PC-3 (cell line): Measurements from ENCODE around the gene ZCCHC14. TPM values are rescaled to one million over a fixed set of nuclear protein-coding genes. Genes with fewer than 3 reads are reported as not detected.
"Not testable (repeated sequence)": the region's sequence is repeated elsewhere in the genome, so short reads cannot be mapped to it uniquely, and the experiment has no call there.

Experiments used
- ATAC-seq: fragments of 200-7000 bp; cut with Tn5 transposase; 2 replicates; pipeline ENCODE4 v1.9.1; 2020; ENCODE audit warnings: mild to moderate bottlenecking, moderate library complexity
- BruUV-seq: library from RNA; stranded (reverse); fragments of 400-500 nt; replicated peaks from 2 replicates; lab custom pipeline; 2021; lab: Mats Ljungman, UMichigan
- CTCF ChIA-PET: fragments of 300-600 bp; sonication (Branson Sonifier 250); formaldehyde crosslinking; loops from one replicate; lab custom pipeline; 2022; ENCODE audit warnings: antibody characterized with exemption; lab: Charles Lee
- POLR2A ChIA-PET: fragments of 300-600 bp; sonication (Branson Sonifier 250); formaldehyde crosslinking; loops from one replicate; lab custom pipeline; 2022; ENCODE audit warnings: antibody characterized with exemption; ENCODE audit not compliant: unreplicated experiment; lab: Charles Lee
- DNase-seq: peaks from one replicate; pipeline ENCODE4 v3.0.0-alpha.2; 2015
- H2AFZ ChIP-seq: fragments of 300-600 bp; sonication (generic); 2 replicates; pipeline ENCODE4 v1.6.0; 2016; ENCODE audit warnings: antibody characterized with exemption, low read length
- H3F3A ChIP-seq: fragments of 300-600 bp; sonication (generic); one replicate; pipeline ENCODE4 v1.6.0; 2017; ENCODE audit warnings: antibody characterized with exemption, low read length, control low read depth, mild to moderate bottlenecking; ENCODE audit not compliant: unreplicated experiment
- H3K27ac ChIP-seq: fragments of 300-600 bp; sonication (generic); 2 replicates; pipeline ENCODE4 v1.5.1; 2016; ENCODE audit warnings: mild to moderate bottlenecking, low read length
- H3K27me3 ChIP-seq: fragments of 300-600 bp; sonication (generic); 2 replicates; pipeline ENCODE4 v1.6.1; 2016; ENCODE audit warnings: low read length, mixed read lengths
- H3K36me3 ChIP-seq: fragments of 300-600 bp; sonication (generic); 2 replicates; pipeline ENCODE4 v1.6.1; 2016; ENCODE audit warnings: low read depth, mixed run types, low read length, mixed read lengths
- H3K4me1 ChIP-seq: fragments of 300-600 bp; sonication (generic); 2 replicates; pipeline ENCODE4 v1.5.1; 2016; ENCODE audit warnings: low read length; ENCODE audit not compliant: insufficient read depth
- H3K4me2 ChIP-seq: fragments of 300-600 bp; sonication (generic); 2 replicates; pipeline ENCODE4 v1.6.0; 2016; ENCODE audit warnings: low read length
- H3K4me3 ChIP-seq: fragments of 300-600 bp; sonication (generic); 2 replicates; pipeline ENCODE4 v1.5.1; 2016; ENCODE audit warnings: mild to moderate bottlenecking, low read length, mixed read lengths
- H3K79me2 ChIP-seq: fragments of 300-600 bp; sonication (generic); 2 replicates; pipeline ENCODE4 v1.6.1; 2017; ENCODE audit warnings: low read length, mixed read lengths
- H3K9ac ChIP-seq: fragments of 300-600 bp; sonication (generic); 2 replicates; pipeline ENCODE4 v1.6.0; 2016; ENCODE audit warnings: mild to moderate bottlenecking, low read length
- H3K9me2 ChIP-seq: fragments of 300-600 bp; sonication (generic); replicated peaks from 2 replicates; pipeline ENCODE4 v1.6.1; 2016; ENCODE audit warnings: mixed run types, low read length, mixed read lengths
- H3K9me3 ChIP-seq: fragments of 300-600 bp; sonication (generic); 2 replicates; pipeline ENCODE4 v1.6.1; 2016; ENCODE audit warnings: low read length, mixed read lengths
- H4K20me1 ChIP-seq: fragments of 300-600 bp; sonication (generic); 2 replicates; pipeline ENCODE4 v1.6.1; 2016; ENCODE audit warnings: low read length, mixed read lengths
- EZH2 ChIP-seq: fragments of 300-600 bp; sonication (generic); IDR thresholded peaks from one replicate; pipeline ENCODE4 v1.6.1; 2017; ENCODE audit warnings: antibody characterized with exemption, mild to moderate bottlenecking, low read length; ENCODE audit not compliant: unreplicated experiment
- EZH2phosphoT487 ChIP-seq: fragments of 300-600 bp; sonication (generic); IDR thresholded peaks from 2 replicates; pipeline ENCODE4 v1.6.1; 2018; ENCODE audit warnings: mild to moderate bottlenecking, antibody characterized with exemption, low read length, borderline replicate concordance
- intact Hi-C: fragments of 100-400 bp; cut with micrococcal nuclease; formaldehyde crosslinking; loops from 2 replicates; pipeline ENCODE4 v1.9.0; 2023
- total RNA-seq: library from RNA; depleted of rRNA; stranded (reverse); fragments of >200 nt; gene quantifications from 2 replicates; pipeline ENCODE4 v1.2.3, GENCODE V29; 2014
- TF ChIP-seq, protein P1 (sequence below): fragments of 300-600 bp; sonication (generic); conservative IDR thresholded peaks from 2 replicates; pipeline ENCODE4 v1.5.1; 2017; ENCODE audit warnings: antibody characterized with exemption, low read depth, mild to moderate bottlenecking, low read length

ZCCHC14 gene
- total RNA-seq, 1 experiment from 2014 or later = 5.3 TPM

DNA sequence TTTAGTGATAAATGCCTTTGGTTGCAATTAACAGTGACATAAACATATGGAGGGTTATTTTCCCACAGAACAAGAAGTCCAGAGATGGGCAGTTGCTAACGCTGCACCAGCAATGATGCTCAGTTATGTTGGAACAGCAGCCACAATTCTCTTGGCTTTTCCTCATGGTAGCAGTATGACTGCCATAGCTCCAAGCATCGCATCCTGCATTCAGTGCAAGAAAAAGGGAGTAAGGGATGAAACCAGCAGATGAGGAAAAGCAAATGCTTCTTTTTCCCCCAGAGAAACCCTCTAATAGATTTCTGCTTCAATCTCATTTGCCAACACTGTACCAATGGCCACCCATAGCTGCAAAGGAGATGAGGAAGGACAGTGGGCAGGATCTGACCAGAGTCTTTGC, 13.0 kb upstream of the ZCCHC14 start:
- Histone ChIP-seq H3K36me3 (no peaks in the 10 kb centered on the region), H3K4me2 (no peak overlapping the region), H3K9me2 (no peaks in the 10 kb centered on the region), H3K79me2 (no peaks in the 10 kb centered on the region), H3K4me1 (no peaks in the 10 kb centered on the region), H3K4me3 (no peak overlapping the region), H2AFZ (no peak overlapping the region), H4K20me1 (no peaks in the 10 kb centered on the region), H3K27me3 (no peaks in the 10 kb centered on the region), H3K27ac (no peak overlapping the region), H3K9ac (no peak overlapping the region), H3F3A (no peaks in the 10 kb centered on the region), H3K9me3 (no peaks in the 10 kb centered on the region)
- BruUV-seq = no TSS peak
- CTCF ChIA-PET = no interaction called here
- intact Hi-C loops = no loop called here
- ATAC-seq (no peak), DNase-seq (no peak)
- POLR2A ChIA-PET = no interaction called here
- TF ChIP-seq, protein P1, sequence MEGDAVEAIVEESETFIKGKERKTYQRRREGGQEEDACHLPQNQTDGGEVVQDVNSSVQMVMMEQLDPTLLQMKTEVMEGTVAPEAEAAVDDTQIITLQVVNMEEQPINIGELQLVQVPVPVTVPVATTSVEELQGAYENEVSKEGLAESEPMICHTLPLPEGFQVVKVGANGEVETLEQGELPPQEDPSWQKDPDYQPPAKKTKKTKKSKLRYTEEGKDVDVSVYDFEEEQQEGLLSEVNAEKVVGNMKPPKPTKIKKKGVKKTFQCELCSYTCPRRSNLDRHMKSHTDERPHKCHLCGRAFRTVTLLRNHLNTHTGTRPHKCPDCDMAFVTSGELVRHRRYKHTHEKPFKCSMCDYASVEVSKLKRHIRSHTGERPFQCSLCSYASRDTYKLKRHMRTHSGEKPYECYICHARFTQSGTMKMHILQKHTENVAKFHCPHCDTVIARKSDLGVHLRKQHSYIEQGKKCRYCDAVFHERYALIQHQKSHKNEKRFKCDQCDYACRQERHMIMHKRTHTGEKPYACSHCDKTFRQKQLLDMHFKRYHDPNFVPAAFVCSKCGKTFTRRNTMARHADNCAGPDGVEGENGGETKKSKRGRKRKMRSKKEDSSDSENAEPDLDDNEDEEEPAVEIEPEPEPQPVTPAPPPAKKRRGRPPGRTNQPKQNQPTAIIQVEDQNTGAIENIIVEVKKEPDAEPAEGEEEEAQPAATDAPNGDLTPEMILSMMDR = no peak
- TF ChIP-seq EZH2 (no peak), EZH2phosphoT487 (no peak)

DNA sequence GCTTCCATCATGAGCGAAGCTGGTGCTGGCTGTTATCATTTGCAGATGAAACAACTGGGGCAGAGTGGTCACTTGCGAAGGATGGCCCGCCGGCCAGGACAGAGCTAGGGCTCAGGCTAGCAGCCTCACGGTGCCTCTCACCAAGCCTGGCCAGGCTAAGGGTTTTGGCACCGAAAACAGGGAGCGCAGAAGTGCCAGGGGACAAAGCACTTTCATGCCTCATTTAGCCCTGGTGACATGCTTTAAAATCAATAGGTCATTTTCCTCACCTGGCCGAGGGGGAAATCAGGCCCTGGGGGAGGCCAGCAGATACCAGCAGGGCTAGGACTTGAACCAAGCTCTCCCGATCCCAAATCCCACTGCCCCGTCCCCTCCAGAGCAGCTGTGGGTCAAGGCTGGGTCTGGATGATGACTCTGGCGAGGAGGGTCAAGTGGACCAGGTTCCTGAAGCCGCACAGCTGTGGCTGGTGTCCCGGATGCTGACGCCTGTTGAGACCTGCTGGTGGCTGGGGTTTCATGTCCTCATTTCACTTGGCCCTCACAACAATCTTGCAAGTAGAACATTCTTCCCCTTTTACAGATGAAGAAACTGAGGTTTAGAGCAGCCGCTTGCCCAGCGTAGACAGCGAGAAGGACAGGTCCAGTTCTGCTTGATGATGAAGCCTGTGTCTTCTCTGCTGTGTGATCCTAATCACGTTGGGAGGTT, 10.6 kb upstream of the ZCCHC14 start:
- H3K27me3 ChIP-seq, H3K9ac ChIP-seq, intact Hi-C loops, H3K79me2 ChIP-seq, H3K9me3 ChIP-seq, H4K20me1 ChIP-seq, POLR2A ChIA-PET, H3K4me2 ChIP-seq, CTCF ChIA-PET, H3K27ac ChIP-seq, H3K4me3 ChIP-seq, BruUV-seq, H2AFZ ChIP-seq, H3K9me2 ChIP-seq, H3F3A ChIP-seq, DNase-seq, H3K36me3 ChIP-seq, ATAC-seq: not testable (repeated sequence)
- H3K4me1 ChIP-seq = peaks cover 14% of the 10 kb centered on the region

DNA sequence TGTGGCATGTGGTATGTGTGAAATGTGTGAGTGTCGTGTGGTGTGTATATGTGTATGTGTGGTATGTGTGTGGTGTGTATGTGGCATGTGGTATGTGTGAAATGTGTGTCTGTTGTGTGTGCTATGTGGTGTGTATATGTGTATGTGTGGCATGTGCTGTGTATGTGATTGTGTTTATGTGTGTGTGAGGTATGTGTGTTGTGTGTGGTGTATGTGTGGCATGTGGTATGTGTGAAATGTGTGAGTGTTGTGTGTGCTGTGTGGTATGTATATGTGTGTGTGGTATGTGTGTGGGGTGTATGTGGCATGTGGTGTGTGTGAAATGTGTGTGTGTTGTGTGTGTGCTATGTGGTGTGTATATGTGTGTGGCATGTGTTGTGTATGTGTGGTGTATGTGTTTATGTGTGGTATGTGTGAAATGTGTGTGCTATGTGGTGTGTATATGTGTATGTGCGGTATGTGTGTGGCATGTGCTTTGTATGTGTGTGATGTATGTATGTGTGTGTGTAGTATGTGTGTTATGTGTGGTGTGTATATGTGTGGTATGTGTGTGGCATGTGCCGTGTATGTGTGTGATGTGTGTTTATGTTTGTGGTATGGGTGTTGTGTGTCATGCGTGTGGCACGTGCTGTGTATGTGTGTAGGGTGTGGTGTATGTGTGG, 9.6 kb upstream of the ZCCHC14 start:
- H3K9me2 ChIP-seq = no peaks in the 10 kb centered on the region
- CTCF ChIA-PET = no interaction called here
- no peaks in the 10 kb centered on the region for H3K9me3 ChIP-seq
- H3K79me2 ChIP-seq = no peaks in the 10 kb centered on the region
- no peaks in the 10 kb centered on the region for H3F3A ChIP-seq
- DNase-seq = no peak
- TF ChIP-seq EZH2 (no peak), EZH2phosphoT487 (no peak)
- TF ChIP-seq, protein P1 = no peak
- H3K4me2 ChIP-seq = no peak overlapping the region
- H4K20me1 ChIP-seq = no peaks in the 10 kb centered on the region
- no peak overlapping the region for H3K4me3 ChIP-seq
- H2AFZ ChIP-seq = no peak overlapping the region
- ATAC-seq = no peak
- H3K36me3 ChIP-seq = no peaks in the 10 kb centered on the region
- no peaks in the 10 kb centered on the region for H3K27me3 ChIP-seq
- H3K4me1 ChIP-seq = peaks cover 14% of the 10 kb centered on the region
- POLR2A ChIA-PET = no interaction called here
- intact Hi-C loops = no loop called here
- BruUV-seq = no TSS peak
- no peak overlapping the region for H3K27ac ChIP-seq
- no peak overlapping the region for H3K9ac ChIP-seq
